GM12878 (cell line): ENCODE measurements around the gene SPESP1. TPM values are rescaled to one million over a fixed set of nuclear protein-coding genes. Genes with fewer than 3 reads are reported as not detected.

Source experiments
- ATAC-seq: fragments of 200-7000 bp; cut with Tn5 transposase; 3 replicates; pipeline ENCODE4 v1.9.1; 2020; ENCODE audit warnings: mild to moderate bottlenecking, moderate library complexity
- BruUV-seq: library from RNA; stranded (reverse); fragments of 400-500 nt; replicated peaks from 2 replicates; lab custom pipeline; 2021; lab: Mats Ljungman, UMichigan
- CTCF ChIA-PET: fragments of 300-600 bp; sonication (Branson Sonifier 250); formaldehyde crosslinking; extraction: SDS; loops from one replicate; lab custom pipeline; 2021; ENCODE audit warnings: inconsistent platforms; lab: Yijun Ruan, JAX
- POLR2A ChIA-PET: fragments of 350-600 bp; formaldehyde crosslinking; extraction: SDS; loops from one replicate; lab custom pipeline; 2021; ENCODE audit warnings: inconsistent platforms; lab: Charles Lee
- RAD21 ChIA-PET: fragments of 300-600 bp; sonication (Branson Sonifier 250); formaldehyde crosslinking; loops from one replicate; lab custom pipeline; 2023; ENCODE audit warnings: antibody characterized with exemption; ENCODE audit not compliant: unreplicated experiment; lab: Charles Lee
- SMC1A ChIA-PET: fragments of 300-600 bp; sonication (Branson Sonifier 250); formaldehyde crosslinking; loops from one replicate; lab custom pipeline; 2023; ENCODE audit not compliant: unreplicated experiment, uncharacterized antibody; lab: Charles Lee
- DNase-seq: peaks from one replicate; pipeline ENCODE4 v3.0.0-alpha.2; 2011; ENCODE audit warnings: low read depth, low spot score
- FAIRE-seq: peaks from 3 replicates; lab custom pipeline; 2011; peaks lifted over from hg19 to GRCh38; lab: Jason Lieb, UNC
- H2AFZ ChIP-seq: 2 replicates; pipeline ENCODE4 v1.6.0; 2011; ENCODE audit warnings: low read depth, low read length, control low read depth; ENCODE audit not compliant: control insufficient read depth
- H3K27ac ChIP-seq: 2 replicates; pipeline ENCODE4 v1.5.1; 2011; ENCODE audit warnings: control low read depth; ENCODE audit not compliant: control insufficient read depth, insufficient read depth
- H3K27me3 ChIP-seq, 2 experiments: replicated peaks in 1 of 2; 2 replicates each; pipeline versions ENCODE4 v1.6.0 to v1.6.1; 2011; ENCODE audit warnings: low read length in 1 of 2; ENCODE audit not compliant: control insufficient read depth in 2 of 2, insufficient read depth in 2 of 2
- H3K36me3 ChIP-seq, 2 experiments: 2 replicates each; pipeline ENCODE4 v1.5.1; 2011; ENCODE audit warnings: low read length in 1 of 2; ENCODE audit not compliant: control insufficient read depth in 2 of 2, insufficient read depth in 2 of 2
- H3K4me1 ChIP-seq: 2 replicates; pipeline ENCODE4 v1.6.1; 2011; ENCODE audit warnings: mild to moderate bottlenecking, low read length, moderate library complexity, mixed read lengths; ENCODE audit not compliant: control insufficient read depth, insufficient read depth
- H3K4me2 ChIP-seq: 2 replicates; pipeline ENCODE4 v1.6.0; 2011; ENCODE audit warnings: control low read depth; ENCODE audit not compliant: control insufficient read depth, insufficient read depth
- H3K4me3 ChIP-seq: fragments of 200-600 bp; sonication (generic); 2 replicates; pipeline ENCODE4 v1.5.1; 2016
- H3K79me2 ChIP-seq: 2 replicates; pipeline ENCODE4 v1.6.0; 2011; ENCODE audit warnings: low read length; ENCODE audit not compliant: control insufficient read depth, insufficient read depth
- H3K9ac ChIP-seq: 2 replicates; pipeline ENCODE4 v1.8.0; 2011; ENCODE audit warnings: low read length, control low read depth, mixed read lengths; ENCODE audit not compliant: control insufficient read depth, insufficient read depth
- H3K9me3 ChIP-seq: replicated peaks from 3 replicates; pipeline ENCODE4 v1.5.1; 2011; ENCODE audit warnings: mild to moderate bottlenecking, low read length; ENCODE audit not compliant: control insufficient read depth, insufficient read depth
- H4K20me1 ChIP-seq: 2 replicates; pipeline ENCODE4 v1.6.0; 2011; ENCODE audit not compliant: control insufficient read depth, insufficient read depth
- ESRRA ChIP-seq: IDR thresholded peaks from 2 replicates; pipeline ENCODE4 v1.6.1; 2012; ENCODE audit warnings: mild to moderate bottlenecking, low read length, improper control_type of control experiment
- ETV6 ChIP-seq, 2 experiments: fragments of 450-650 bp in 1 of 2; IDR thresholded peaks in 1 of 2; conservative IDR thresholded peaks in 1 of 2; 2 replicates each; pipeline ENCODE4 v1.6.1; 2014; ENCODE audit warnings: antibody characterized with exemption in 1 of 2, borderline replicate concordance in 1 of 2, low read depth in 1 of 2, mild to moderate bottlenecking in 1 of 2, moderate library complexity in 1 of 2
- MXI1 ChIP-seq: fragments of 150-350 bp; IDR thresholded peaks from 2 replicates; pipeline ENCODE4 v1.6.1; 2011; ENCODE audit warnings: low read depth, mild to moderate bottlenecking, inconsistent platforms, low read length, improper control_type of control experiment
- POLR2AphosphoS5 ChIP-seq: IDR thresholded peaks from 2 replicates; pipeline ENCODE4 v1.6.1; 2011; ENCODE audit warnings: mild to moderate bottlenecking, low read length, inconsistent platforms
- RCOR1 ChIP-seq: conservative IDR thresholded peaks from 2 replicates; pipeline ENCODE4 v1.6.1; 2012; ENCODE audit warnings: low read depth, low read length, improper control_type of control experiment
- TBL1XR1 ChIP-seq: IDR thresholded peaks from 2 replicates; pipeline ENCODE4 v1.6.1; 2012; ENCODE audit warnings: low read depth, low read length, improper control_type of control experiment
- ZBTB4 ChIP-seq: fragments of 450-650 bp; formaldehyde crosslinking; IDR thresholded peaks from 2 replicates; pipeline ENCODE4 v1.4.0; 2022; ENCODE audit warnings: mild to moderate bottlenecking, moderate library complexity
- whole genome bisulfite sequencing: methylation state at CpG from one replicate; pipeline ENCODE4 v1.1.6; 2016; ENCODE audit warnings: low lambda C conversion rate; ENCODE audit not compliant: insufficient replicate concordance, insufficient coverage; ENCODE audit errors: missing lambda C conversion rate; 5-methylcytosine and 5-hydroxymethylcytosine counted together
- in situ Hi-C: fragments of 300-500 bp; cut with MboI; formaldehyde crosslinking; loops from 9 replicates; pipeline ENCODE4 v1.14.3; 2018; ENCODE audit warnings: mixed read lengths
- intact Hi-C: fragments of 100-400 bp; cut with micrococcal nuclease; formaldehyde crosslinking; loops from one replicate; pipeline ENCODE4 v1.14.2; 2022; ENCODE audit not compliant: unreplicated experiment
- polyA plus RNA-seq, 11 experiments: library from polyadenylated mRNA; depleted of rRNA in 4 of 11; unstranded in 6 of 11; stranded (reverse) in 5 of 11; fragments of >200 nt; fragmentation: Nextera tagmentation in 4 of 11; fragmentation: Illumina TruSeq in 1 of 11; extraction: Ambion mirVana in 4 of 11; extraction: Trizol in 1 of 11; gene quantifications; 1 replicate in 1 of 11; 2 replicates in 10 of 11; pipeline versions ENCODE4 v1.2.1 to v1.2.3, GENCODE V29; 2011 to 2016; ENCODE audit warnings: inconsistent platforms in 2 of 11, missing spikeins in 2 of 11, low read depth in 1 of 11
- total RNA-seq, 4 experiments: library from RNA; depleted of rRNA in 3 of 4; stranded (reverse); fragments of >200 nt in 3 of 4; fragmentation: Illumina TruSeq in 1 of 4; extraction: Trizol in 1 of 4; gene quantifications; 2 replicates each; pipeline versions ENCODE4 v1.2.1 to v1.2.3, GENCODE V29; 2013 to 2021
- TF ChIP-seq, protein P1 (sequence below): IDR thresholded peaks from 2 replicates; pipeline ENCODE4 v1.6.1; 2011; ENCODE audit warnings: borderline replicate concordance, low read depth, mild to moderate bottlenecking, moderate library complexity, low read length; ENCODE audit not compliant: insufficient read depth, poor library complexity, severe bottlenecking

The SPESP1 gene
- total and polyA plus RNA-seq, 10 of the 15 experiments (the other 5 are each of a cell fraction or from before 2014, with no cell fraction given): not detected

- Histone ChIP-seq H3K27ac (no peak overlapping the region), H3K27me3 (no peaks in the 10 kb centered on the region; a peak in 2 of 4 replicates), H3K36me3 (no peaks in the 10 kb centered on the region), H3K9me3 (no peaks in the 10 kb centered on the region), H3K4me1 (no peaks in the 10 kb centered on the region), H2AFZ (no peak overlapping the region), H3K4me2 (no peak overlapping the region), H3K9ac (no peak overlapping the region), H3K4me3 (no peak overlapping the region), H3K79me2 (no peaks in the 10 kb centered on the region), H4K20me1 (no peaks in the 10 kb centered on the region)
- FAIRE-seq (no peak), ATAC-seq (no peak), DNase-seq (no peak)
- BruUV-seq: no TSS peak
- in situ Hi-C loops (no loop called here), intact Hi-C loops (no loop called here)
- WGBS: 0% methylated on average over 2 of the region's 2 CpGs
- ChIA-PET SMC1A (no interaction called here), POLR2A (no interaction called here), RAD21 (no interaction called here), CTCF (no interaction called here)
- TF ChIP-seq MXI1 (no peak), ESRRA (no peak), ZBTB4 (CRISPR knock-in tag) (no peak), TBL1XR1 (no peak), RCOR1 (no peak), ETV6 (conservative IDR thresholded peaks at IDR 0.05 in 1 of 2, IDR thresholded peaks at IDR 0.05 in 1 of 2; ENCODE audit: borderline replicate concordance in 1 of 2, low read depth in 1 of 2) (no peak), POLR2AphosphoS5 (no peak)
- TF ChIP-seq, protein P1, sequence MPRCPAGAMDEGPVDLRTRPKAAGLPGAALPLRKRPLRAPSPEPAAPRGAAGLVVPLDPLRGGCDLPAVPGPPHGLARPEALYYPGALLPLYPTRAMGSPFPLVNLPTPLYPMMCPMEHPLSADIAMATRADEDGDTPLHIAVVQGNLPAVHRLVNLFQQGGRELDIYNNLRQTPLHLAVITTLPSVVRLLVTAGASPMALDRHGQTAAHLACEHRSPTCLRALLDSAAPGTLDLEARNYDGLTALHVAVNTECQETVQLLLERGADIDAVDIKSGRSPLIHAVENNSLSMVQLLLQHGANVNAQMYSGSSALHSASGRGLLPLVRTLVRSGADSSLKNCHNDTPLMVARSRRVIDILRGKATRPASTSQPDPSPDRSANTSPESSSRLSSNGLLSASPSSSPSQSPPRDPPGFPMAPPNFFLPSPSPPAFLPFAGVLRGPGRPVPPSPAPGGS: no peak
Observed at GRCh38 chr15:68994149-68994548, 63.8 kb downstream of the SPESP1 start.
